Measurements from ENCODE around the gene NKG7. TPM values are rescaled to one million over a fixed set of nuclear protein-coding genes. Genes with fewer than 3 reads are reported as not detected.
A peak's percentile ranks its signal among the peaks of the same experiment; 100 is the strongest.

Gene NKG7
- total and polyA plus RNA-seq, 2 of the 13 experiments (the other 11 are each of a cell fraction or from before 2014, with no cell fraction given): 0.40 TPM; not detected in 1

DNA sequence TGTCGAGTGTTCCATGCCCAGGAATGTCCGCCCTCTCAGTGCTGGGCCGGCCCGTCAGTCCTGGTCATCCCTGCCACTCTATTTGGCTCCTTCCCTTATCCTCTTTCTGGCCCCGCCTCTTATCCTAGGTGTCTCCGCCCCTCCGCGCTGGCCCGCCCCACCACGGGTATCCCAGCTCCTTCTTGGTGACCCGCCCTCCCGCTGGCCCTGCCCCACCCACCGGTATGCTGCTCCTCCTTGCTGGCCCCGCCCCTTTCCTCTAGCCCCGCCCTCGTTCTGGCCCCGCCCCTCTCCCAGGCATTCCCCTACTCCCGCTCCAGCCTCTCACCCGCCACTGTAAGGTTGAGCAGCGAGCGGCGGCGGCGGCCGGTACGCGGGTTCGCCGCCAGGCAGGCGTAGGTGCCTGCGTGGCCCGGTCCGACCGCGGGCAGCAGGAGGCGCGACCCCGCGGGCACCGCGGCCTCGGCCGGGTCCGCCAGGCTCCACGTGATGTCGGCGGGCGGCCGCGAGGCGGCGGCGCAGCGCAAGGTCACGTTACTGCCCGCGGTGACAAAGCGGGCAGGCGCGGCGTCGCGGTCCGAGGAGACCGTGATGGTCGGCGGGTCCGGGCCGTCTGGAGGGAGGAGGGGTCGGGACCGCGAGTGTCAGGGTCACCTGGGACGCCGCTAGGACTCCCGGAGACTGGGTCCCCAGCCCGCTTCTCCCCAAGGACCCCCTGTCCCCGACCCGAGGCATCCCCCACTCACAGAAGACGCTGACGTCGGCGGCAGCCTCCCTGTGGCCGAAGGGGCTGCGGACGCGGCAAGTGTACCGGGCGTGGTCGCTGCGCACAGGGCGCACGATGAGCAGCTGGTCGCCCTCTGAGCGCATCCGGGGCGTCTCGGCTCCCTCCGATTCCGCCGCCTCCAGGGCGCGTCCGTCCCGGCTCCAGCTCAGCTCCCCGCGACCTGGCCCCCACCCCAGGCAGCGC, 32.5 kb downstream of the NKG7 start (continued):
- TF ChIP-seq MED8 (CRISPR knock-in tag; IDR thresholded peaks at IDR 0.05; ENCODE audit: insufficient replicate concordance) (no peak), ZNF766 (CRISPR knock-in tag; IDR thresholded peaks at IDR 0.05; ENCODE audit: borderline replicate concordance) (no peak), KAT8 (CRISPR knock-in tag; IDR thresholded peaks at IDR 0.05) (no peak), YEATS4 (CRISPR knock-in tag; IDR thresholded peaks at IDR 0.05; ENCODE audit: borderline replicate concordance) (no peak; the same call in 1 of the 2 replicates), RBM39 (IDR thresholded peaks at IDR 0.05; ENCODE audit: low read depth, low read length, poor library complexity, severe bottlenecking) (peak; percentile 22), ARNT (IDR thresholded peaks at IDR 0.05) (no peak), ZNF253 (CRISPR knock-in tag; IDR thresholded peaks at IDR 0.05; ENCODE audit: borderline replicate concordance) (no peak), PAXIP1 (CRISPR knock-in tag; conservative IDR thresholded peaks at IDR 0.05) (no peak), PTBP1 (IDR thresholded peaks at IDR 0.05; ENCODE audit: low read depth, low read length, poor library complexity, severe bottlenecking) (no peak)
- TF ChIP-seq, protein P1, sequence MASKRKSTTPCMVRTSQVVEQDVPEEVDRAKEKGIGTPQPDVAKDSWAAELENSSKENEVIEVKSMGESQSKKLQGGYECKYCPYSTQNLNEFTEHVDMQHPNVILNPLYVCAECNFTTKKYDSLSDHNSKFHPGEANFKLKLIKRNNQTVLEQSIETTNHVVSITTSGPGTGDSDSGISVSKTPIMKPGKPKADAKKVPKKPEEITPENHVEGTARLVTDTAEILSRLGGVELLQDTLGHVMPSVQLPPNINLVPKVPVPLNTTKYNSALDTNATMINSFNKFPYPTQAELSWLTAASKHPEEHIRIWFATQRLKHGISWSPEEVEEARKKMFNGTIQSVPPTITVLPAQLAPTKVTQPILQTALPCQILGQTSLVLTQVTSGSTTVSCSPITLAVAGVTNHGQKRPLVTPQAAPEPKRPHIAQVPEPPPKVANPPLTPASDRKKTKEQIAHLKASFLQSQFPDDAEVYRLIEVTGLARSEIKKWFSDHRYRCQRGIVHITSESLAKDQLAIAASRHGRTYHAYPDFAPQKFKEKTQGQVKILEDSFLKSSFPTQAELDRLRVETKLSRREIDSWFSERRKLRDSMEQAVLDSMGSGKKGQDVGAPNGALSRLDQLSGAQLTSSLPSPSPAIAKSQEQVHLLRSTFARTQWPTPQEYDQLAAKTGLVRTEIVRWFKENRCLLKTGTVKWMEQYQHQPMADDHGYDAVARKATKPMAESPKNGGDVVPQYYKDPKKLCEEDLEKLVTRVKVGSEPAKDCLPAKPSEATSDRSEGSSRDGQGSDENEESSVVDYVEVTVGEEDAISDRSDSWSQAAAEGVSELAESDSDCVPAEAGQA (IDR thresholded peaks at IDR 0.05; ENCODE audit: low read depth): no peak
- TF ChIP-seq, protein P1 (CRISPR knock-in tag; IDR thresholded peaks at IDR 0.05; ENCODE audit: borderline replicate concordance): peak; percentile 29; the same call in 1 of the 2 replicates
- TF ChIP-seq, protein P2, sequence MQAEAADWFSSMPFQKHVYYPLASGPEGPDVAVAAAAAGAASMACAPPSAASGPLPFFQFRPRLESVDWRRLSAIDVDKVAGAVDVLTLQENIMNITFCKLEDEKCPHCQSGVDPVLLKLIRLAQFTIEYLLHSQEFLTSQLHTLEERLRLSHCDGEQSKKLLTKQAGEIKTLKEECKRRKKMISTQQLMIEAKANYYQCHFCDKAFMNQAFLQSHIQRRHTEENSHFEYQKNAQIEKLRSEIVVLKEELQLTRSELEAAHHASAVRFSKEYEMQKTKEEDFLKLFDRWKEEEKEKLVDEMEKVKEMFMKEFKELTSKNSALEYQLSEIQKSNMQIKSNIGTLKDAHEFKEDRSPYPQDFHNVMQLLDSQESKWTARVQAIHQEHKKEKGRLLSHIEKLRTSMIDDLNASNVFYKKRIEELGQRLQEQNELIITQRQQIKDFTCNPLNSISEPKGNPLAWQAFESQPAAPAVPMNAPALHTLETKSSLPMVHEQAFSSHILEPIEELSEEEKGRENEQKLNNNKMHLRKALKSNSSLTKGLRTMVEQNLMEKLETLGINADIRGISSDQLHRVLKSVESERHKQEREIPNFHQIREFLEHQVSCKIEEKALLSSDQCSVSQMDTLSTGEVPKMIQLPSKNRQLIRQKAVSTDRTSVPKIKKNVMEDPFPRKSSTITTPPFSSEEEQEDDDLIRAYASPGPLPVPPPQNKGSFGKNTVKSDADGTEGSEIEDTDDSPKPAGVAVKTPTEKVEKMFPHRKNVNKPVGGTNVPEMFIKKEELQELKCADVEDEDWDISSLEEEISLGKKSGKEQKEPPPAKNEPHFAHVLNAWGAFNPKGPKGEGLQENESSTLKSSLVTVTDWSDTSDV (CRISPR knock-in tag; IDR thresholded peaks at IDR 0.05): no peak
- TF ChIP-seq, protein P3, sequence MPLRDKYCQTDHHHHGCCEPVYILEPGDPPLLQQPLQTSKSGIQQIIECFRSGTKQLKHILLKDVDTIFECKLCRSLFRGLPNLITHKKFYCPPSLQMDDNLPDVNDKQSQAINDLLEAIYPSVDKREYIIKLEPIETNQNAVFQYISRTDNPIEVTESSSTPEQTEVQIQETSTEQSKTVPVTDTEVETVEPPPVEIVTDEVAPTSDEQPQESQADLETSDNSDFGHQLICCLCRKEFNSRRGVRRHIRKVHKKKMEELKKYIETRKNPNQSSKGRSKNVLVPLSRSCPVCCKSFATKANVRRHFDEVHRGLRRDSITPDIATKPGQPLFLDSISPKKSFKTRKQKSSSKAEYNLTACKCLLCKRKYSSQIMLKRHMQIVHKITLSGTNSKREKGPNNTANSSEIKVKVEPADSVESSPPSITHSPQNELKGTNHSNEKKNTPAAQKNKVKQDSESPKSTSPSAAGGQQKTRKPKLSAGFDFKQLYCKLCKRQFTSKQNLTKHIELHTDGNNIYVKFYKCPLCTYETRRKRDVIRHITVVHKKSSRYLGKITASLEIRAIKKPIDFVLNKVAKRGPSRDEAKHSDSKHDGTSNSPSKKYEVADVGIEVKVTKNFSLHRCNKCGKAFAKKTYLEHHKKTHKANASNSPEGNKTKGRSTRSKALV (CRISPR knock-in tag; IDR thresholded peaks at IDR 0.05): no peak

Measured in HepG2 (cell line).